HL-60 (cell line): Measurements from ENCODE around the gene KIF26B.
"Not testable (repeated sequence)": the region's sequence is repeated elsewhere in the genome, so short reads cannot be mapped to it uniquely, and the experiment has no call there.

ENCODE experiments used
- DNase-seq, 2 experiments: peaks; one replicate each; pipeline ENCODE4 v3.0.0-alpha.2; 2010 to 2020; ENCODE audit warnings: low read depth in 1 of 2, low spot score in 1 of 2
- H3K27ac ChIP-seq: fragments of 250-450 bp; sonication (Bioruptor Pico); replicated peaks from 2 replicates; pipeline ENCODE4 v1.5.1; 2020; ENCODE audit warnings: mild to moderate bottlenecking, moderate library complexity
- H3K27me3 ChIP-seq: fragments of 250-450 bp; sonication (Bioruptor Pico); 2 replicates; pipeline ENCODE4 v1.5.1; 2021; ENCODE audit warnings: mild to moderate bottlenecking, moderate library complexity; ENCODE audit not compliant: insufficient read depth, poor library complexity, severe bottlenecking
- H3K4me3 ChIP-seq: replicated peaks from 2 replicates; pipeline ENCODE4 v1.5.1; 2011; ENCODE audit warnings: mild to moderate bottlenecking, control low read depth, low read length; ENCODE audit not compliant: insufficient read depth
- CTCF ChIP-seq: IDR thresholded peaks from one replicate; pipeline ENCODE4 v1.5.1; 2011; ENCODE audit warnings: low read length, control low read depth, inconsistent platforms; ENCODE audit not compliant: insufficient read depth
- GABPA ChIP-seq: IDR thresholded peaks from 2 replicates; pipeline ENCODE4 v1.6.1; 2012; ENCODE audit warnings: low read depth
- POLR2AphosphoS5 ChIP-seq: IDR thresholded peaks from 2 replicates; pipeline ENCODE4 v1.6.1; 2012; ENCODE audit warnings: low read depth
- REST ChIP-seq: IDR thresholded peaks from 2 replicates; pipeline ENCODE4 v1.6.1; 2012; ENCODE audit warnings: low read depth; ENCODE audit not compliant: insufficient replicate concordance
- SPI1 ChIP-seq: IDR thresholded peaks from 2 replicates; pipeline ENCODE4 v1.6.1; 2012; ENCODE audit warnings: low read depth, mild to moderate bottlenecking, borderline replicate concordance

The KIF26B gene

GRCh38 chr1:245401881-245402587 is 247.2 kb downstream of the KIF26B start:
- no peak overlapping the region for H3K4me3 ChIP-seq
- no peak for DNase-seq
- TF ChIP-seq CTCF (no peak), GABPA (no peak), POLR2AphosphoS5 (no peak), SPI1 (no peak), REST (no peak)
- H3K27ac ChIP-seq: no peak overlapping the region
- peaks cover 2% of the 10 kb centered on the region for H3K27me3 ChIP-seq

GRCh38 chr1:245402998-245403397 is 248.2 kb downstream of the KIF26B start:
- not testable (repeated sequence) for DNase-seq, H3K27ac ChIP-seq, H3K27me3 ChIP-seq, H3K4me3 ChIP-seq

- Histone ChIP-seq H3K27me3 (peaks cover 2% of the 10 kb centered on the region), H3K4me3 (no peak overlapping the region), H3K27ac (no peak overlapping the region)
- TF ChIP-seq REST (no peak), SPI1 (no peak), CTCF (no peak), GABPA (no peak), POLR2AphosphoS5 (no peak)
- DNase-seq: no peak
These were observed 249.7 kb downstream of the KIF26B start for GRCh38 chr1:245404527-245404926.

GRCh38 chr1:245404952-245405351 is 250.2 kb downstream of the KIF26B start:
- Histone ChIP-seq H3K4me3 (no peak overlapping the region), H3K27ac (no peak overlapping the region), H3K27me3 (peaks cover 2% of the 10 kb centered on the region)
- TF ChIP-seq SPI1 (no peak), REST (no peak), POLR2AphosphoS5 (no peak), GABPA (no peak), CTCF (no peak)
- DNase-seq: no peak
